IMR-90 (cell line): ENCODE results near the gene LSM14B. TPM values are rescaled to one million over a fixed set of nuclear protein-coding genes. Genes with fewer than 3 reads are reported as not detected.

ENCODE experiments used
- ATAC-seq: fragments of 200-7000 bp; cut with Tn5 transposase; 2 replicates; pipeline ENCODE4 v1.9.1; 2020; ENCODE audit warnings: low read depth, mild to moderate bottlenecking, moderate library complexity
- BruUV-seq: library from RNA; stranded (reverse); fragments of 400-500 nt; replicated peaks from 2 replicates; lab custom pipeline; 2021; lab: Mats Ljungman, UMichigan
- CTCF ChIA-PET: fragments of 300-600 bp; formaldehyde crosslinking; extraction: SDS; loops from one replicate; lab custom pipeline; 2021; ENCODE audit warnings: antibody characterized with exemption; lab: Yijun Ruan, JAX
- POLR2A ChIA-PET: fragments of 300-600 bp; sonication (Branson Sonifier 250); formaldehyde crosslinking; loops from one replicate; lab custom pipeline; 2022; ENCODE audit warnings: antibody characterized with exemption; ENCODE audit not compliant: unreplicated experiment; lab: Charles Lee
- DNase-seq: peaks from one replicate; pipeline ENCODE4 v3.0.0; 2013
- H2AFZ ChIP-seq: replicated peaks from 2 replicates; pipeline ENCODE3; 2013; ENCODE audit warnings: low read length, mild to moderate bottlenecking; ENCODE audit not compliant: poor library complexity
- H2AK5ac ChIP-seq: 2 replicates; pipeline ENCODE4 v1.6.1; 2013; ENCODE audit warnings: low read depth, low read length, inconsistent platforms
- H2AK9ac ChIP-seq: replicated peaks from 2 replicates; pipeline ENCODE3; 2013; ENCODE audit warnings: mild to moderate bottlenecking, low read depth, low read length, moderate library complexity; ENCODE audit not compliant: poor library complexity
- H2BK120ac ChIP-seq: 2 replicates; pipeline ENCODE4 v1.6.1; 2013; ENCODE audit warnings: low read depth, low read length, inconsistent platforms
- H2BK15ac ChIP-seq: 3 replicates; pipeline ENCODE4 v1.6.1; 2013; ENCODE audit warnings: low read depth, low read length, inconsistent platforms
- H2BK20ac ChIP-seq: 2 replicates; pipeline ENCODE4 v1.6.1; 2013; ENCODE audit warnings: low read depth, mild to moderate bottlenecking, inconsistent platforms, low read length, moderate library complexity
- H2BK5ac ChIP-seq: 2 replicates; pipeline ENCODE4 v1.6.1; 2013; ENCODE audit warnings: mild to moderate bottlenecking, low read depth, low read length, inconsistent platforms; ENCODE audit not compliant: poor library complexity, severe bottlenecking
- H3K14ac ChIP-seq: replicated peaks from 2 replicates; pipeline ENCODE4 v1.6.1; 2013; ENCODE audit warnings: low read depth, low read length, inconsistent platforms
- H3K18ac ChIP-seq: 2 replicates; pipeline ENCODE4 v1.6.1; 2013; ENCODE audit warnings: low read depth, low read length, control low read depth
- H3K23ac ChIP-seq: 2 replicates; pipeline ENCODE4 v1.6.1; 2013; ENCODE audit warnings: low read depth, low read length, inconsistent platforms
- H3K27ac ChIP-seq: 2 replicates; pipeline ENCODE4 v1.5.1; 2013; ENCODE audit warnings: mild to moderate bottlenecking, control low read depth, low read length; ENCODE audit not compliant: insufficient read depth
- H3K27me3 ChIP-seq: 2 replicates; pipeline ENCODE4 v1.6.1; 2013; ENCODE audit warnings: low read length; ENCODE audit not compliant: control insufficient read depth, insufficient read depth
- H3K36me3 ChIP-seq: 2 replicates; pipeline ENCODE4 v1.6.1; 2013; ENCODE audit warnings: low read length, mixed read lengths; ENCODE audit not compliant: control insufficient read depth, insufficient read depth
- H3K4ac ChIP-seq: 2 replicates; pipeline ENCODE4 v1.6.1; 2013; ENCODE audit warnings: low read depth, low read length, inconsistent platforms
- H3K4me1 ChIP-seq: 2 replicates; pipeline ENCODE4 v1.6.1; 2013; ENCODE audit warnings: low read length, mixed read lengths; ENCODE audit not compliant: control insufficient read depth, insufficient read depth
- H3K4me2 ChIP-seq: 2 replicates; pipeline ENCODE4 v1.6.1; 2013; ENCODE audit warnings: low read depth, mild to moderate bottlenecking, control low read depth, low read length, moderate library complexity
- H3K4me3 ChIP-seq: 2 replicates; pipeline ENCODE4 v1.5.1; 2013; ENCODE audit warnings: low read depth, mild to moderate bottlenecking, control low read depth, low read length, moderate library complexity; ENCODE audit not compliant: insufficient read depth
- H3K56ac ChIP-seq: 2 replicates; pipeline ENCODE4 v1.6.1; 2013; ENCODE audit warnings: low read length, inconsistent platforms; ENCODE audit not compliant: insufficient read depth; ENCODE audit errors: extremely low read depth
- H3K79me1 ChIP-seq, 2 experiments: 2 replicates each; pipeline ENCODE4 v1.6.1; 2013; ENCODE audit warnings: low read length in 2 of 2, inconsistent platforms in 1 of 2, low read depth in 1 of 2
- H3K9ac ChIP-seq: 2 replicates; pipeline ENCODE4 v1.6.1; 2013; ENCODE audit warnings: low read depth, low read length, control low read depth
- H3K9me1 ChIP-seq: 2 replicates; pipeline ENCODE4 v1.6.1; 2013; ENCODE audit warnings: low read length, inconsistent platforms; ENCODE audit not compliant: insufficient read depth
- H3K9me3 ChIP-seq: 2 replicates; pipeline ENCODE4 v1.6.1; 2013; ENCODE audit warnings: low read length; ENCODE audit not compliant: control insufficient read depth, insufficient read depth
- H4K20me1 ChIP-seq: 2 replicates; pipeline ENCODE4 v1.6.1; 2013; ENCODE audit warnings: low read length, inconsistent platforms; ENCODE audit not compliant: insufficient read depth
- H4K5ac ChIP-seq: 2 replicates; pipeline ENCODE4 v1.6.1; 2013; ENCODE audit warnings: mild to moderate bottlenecking, low read depth, low read length, control low read depth
- H4K8ac ChIP-seq, 2 experiments: 2 replicates each; pipeline ENCODE4 v1.6.1; 2013; ENCODE audit warnings: low read depth in 2 of 2, low read length in 2 of 2, control low read depth in 1 of 2, inconsistent platforms in 1 of 2
- H4K91ac ChIP-seq: 2 replicates; pipeline ENCODE4 v1.6.1; 2013; ENCODE audit warnings: low read depth, low read length, inconsistent platforms; ENCODE audit not compliant: insufficient read depth
- SMC3 ChIP-seq: fragments of 150-350 bp; IDR thresholded peaks from 2 replicates; pipeline ENCODE4 v1.6.1; 2016; ENCODE audit warnings: low read depth, mild to moderate bottlenecking, antibody characterized with exemption, low read length, moderate library complexity
- WGBS, 2 experiments: methylation state at CpG; one replicate each; pipeline versions ENCODE4 v1.1.5 to v1.1.7; 2013; ENCODE audit warnings: missing lambda C conversion rate in 2 of 2; ENCODE audit not compliant: insufficient read length in 1 of 2; ENCODE audit errors: extremely low coverage in 2 of 2; 5-methylcytosine and 5-hydroxymethylcytosine counted together
- dilution Hi-C: fragments of 300-500 bp; cut with HindIII; formaldehyde crosslinking; loops from one replicate; pipeline ENCODE4 v1.14.3; 2018; ENCODE audit warnings: low sequenced_read_pairs; ENCODE audit not compliant: unreplicated experiment
- in situ Hi-C: fragments of 300-500 bp; cut with MboI; formaldehyde crosslinking; loops from 3 replicates; pipeline ENCODE4 v1.14.3; 2019; ENCODE audit warnings: low sequenced_read_pairs, inconsistent platforms, mixed read lengths
- intact Hi-C: fragments of 100-400 bp; cut with micrococcal nuclease; formaldehyde crosslinking; loops from 2 replicates; pipeline ENCODE4 v1.10.0; 2022
- polyA plus RNA-seq, 3 experiments: library from polyadenylated mRNA; depleted of rRNA; stranded (reverse); fragments of >200 nt; gene quantifications; 2 replicates each; pipeline ENCODE4 v1.2.3, GENCODE V29; 2012; ENCODE audit warnings: low replicate concordance in 1 of 3
- total RNA-seq: library from RNA; depleted of rRNA; stranded (reverse); fragments of >200 nt; gene quantifications from 2 replicates; pipeline ENCODE4 v1.2.3, GENCODE V29; 2012

LSM14B gene
- total and polyA plus RNA-seq, 2 of the 4 experiments (the other 2 are of a cell fraction) = 23.7 to 41.1 TPM

- no peak overlapping the region for H2BK15ac ChIP-seq
- H3K14ac ChIP-seq = no peak overlapping the region
- H3K4me3 ChIP-seq = no peak overlapping the region
- no peak overlapping the region for H2BK5ac ChIP-seq
- no peak for DNase-seq
- peaks cover 17 to 79% of the 10 kb centered on the region in 2 experiments; a peak in 3 of 4 replicates for H3K79me1 ChIP-seq
- H3K23ac ChIP-seq = peak overlapping the region; percentile 28
- TSS peak; percentile 32 for BruUV-seq
- H3K27me3 ChIP-seq = no peaks in the 10 kb centered on the region
- POLR2A ChIA-PET = no interaction called here
- no peak overlapping the region for H3K9ac ChIP-seq
- H3K27ac ChIP-seq = no peak overlapping the region
- H3K18ac ChIP-seq = no peak overlapping the region
- H2AK5ac ChIP-seq = no peak overlapping the region
- CTCF ChIA-PET = no interaction called here
- H3K9me3 ChIP-seq = no peaks in the 10 kb centered on the region
- H2BK120ac ChIP-seq = no peak overlapping the region
- no peak overlapping the region for H4K91ac ChIP-seq
- no peak overlapping the region; the same call in 1 of the 2 replicates for H2BK20ac ChIP-seq
- H2AK9ac ChIP-seq = no peak overlapping the region
- H2AFZ ChIP-seq = no peak overlapping the region
- peaks cover 44% of the 10 kb centered on the region for H3K9me1 ChIP-seq
- TF ChIP-seq SMC3 = no peak
- in situ Hi-C loops (no loop called here), dilution Hi-C loops (no loop called here), intact Hi-C loops (no loop called here)
- ATAC-seq = no peak
- 94% methylated on average over 5 of the region's 22 CpGs; no CpG with 5 or more reads in 1 of the 2 experiments for WGBS, 2 experiments
- no peak overlapping the region for H3K4me2 ChIP-seq
- H4K8ac ChIP-seq = no peak overlapping the region
- no peak overlapping the region for H3K56ac ChIP-seq
- H3K4me1 ChIP-seq = peaks cover 14% of the 10 kb centered on the region
- no peak overlapping the region for H4K5ac ChIP-seq
- peaks cover 7% of the 10 kb centered on the region for H3K36me3 ChIP-seq
- H3K4ac ChIP-seq = no peak overlapping the region
- peaks cover 86% of the 10 kb centered on the region for H4K20me1 ChIP-seq
These were observed 23.9 kb downstream of the LSM14B start for GRCh38 chr20:62146019-62146755.
